RWPE1 (cell line): ENCODE data around the gene SLC49A4.

Experiments used
- CTCF ChIA-PET: fragments of 350-600 bp; sonication (Branson Sonifier 250); formaldehyde crosslinking; extraction: SDS; loops from one replicate; lab custom pipeline; 2021; lab: Yijun Ruan, JAX
- POLR2A ChIA-PET: fragments of 400-600 bp; formaldehyde crosslinking; extraction: SDS; loops from one replicate; lab custom pipeline; 2020; ENCODE audit warnings: antibody characterized with exemption; ENCODE audit not compliant: low non-redundant PET; lab: Yijun Ruan, JAX
- DNase-seq: peaks from one replicate; pipeline ENCODE4 v3.0.0; 2012; ENCODE audit warnings: low spot score
- H3K27ac ChIP-seq: fragments of 450-650 bp; 2 replicates; pipeline ENCODE4 v1.5.1; 2017
- TF ChIP-seq, protein P1 (sequence below): fragments of 450-650 bp; conservative IDR thresholded peaks from 2 replicates; pipeline ENCODE4 v1.5.1; 2017; ENCODE audit warnings: low read depth, mild to moderate bottlenecking

SLC49A4 gene

DNA sequence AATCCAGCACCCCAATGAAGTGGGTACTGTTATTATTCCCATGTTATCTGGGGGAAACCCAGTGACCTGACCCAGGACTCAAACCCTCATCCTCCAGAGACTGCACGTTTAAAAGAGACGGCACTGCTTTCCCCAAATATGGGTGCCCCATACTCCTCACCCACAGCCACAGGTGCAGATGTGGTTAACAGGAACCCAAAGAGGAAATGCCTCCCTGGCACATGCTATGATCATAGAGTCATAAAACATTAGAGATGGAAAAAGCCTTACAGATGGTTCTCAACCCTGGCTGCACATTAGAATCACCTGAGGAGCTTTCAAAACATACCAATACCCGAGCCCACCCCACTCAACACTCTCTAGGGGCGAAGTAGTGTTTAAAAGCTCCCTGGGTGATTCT lies 121.2 kb downstream of the SLC49A4 start:
- TF ChIP-seq, protein P1, sequence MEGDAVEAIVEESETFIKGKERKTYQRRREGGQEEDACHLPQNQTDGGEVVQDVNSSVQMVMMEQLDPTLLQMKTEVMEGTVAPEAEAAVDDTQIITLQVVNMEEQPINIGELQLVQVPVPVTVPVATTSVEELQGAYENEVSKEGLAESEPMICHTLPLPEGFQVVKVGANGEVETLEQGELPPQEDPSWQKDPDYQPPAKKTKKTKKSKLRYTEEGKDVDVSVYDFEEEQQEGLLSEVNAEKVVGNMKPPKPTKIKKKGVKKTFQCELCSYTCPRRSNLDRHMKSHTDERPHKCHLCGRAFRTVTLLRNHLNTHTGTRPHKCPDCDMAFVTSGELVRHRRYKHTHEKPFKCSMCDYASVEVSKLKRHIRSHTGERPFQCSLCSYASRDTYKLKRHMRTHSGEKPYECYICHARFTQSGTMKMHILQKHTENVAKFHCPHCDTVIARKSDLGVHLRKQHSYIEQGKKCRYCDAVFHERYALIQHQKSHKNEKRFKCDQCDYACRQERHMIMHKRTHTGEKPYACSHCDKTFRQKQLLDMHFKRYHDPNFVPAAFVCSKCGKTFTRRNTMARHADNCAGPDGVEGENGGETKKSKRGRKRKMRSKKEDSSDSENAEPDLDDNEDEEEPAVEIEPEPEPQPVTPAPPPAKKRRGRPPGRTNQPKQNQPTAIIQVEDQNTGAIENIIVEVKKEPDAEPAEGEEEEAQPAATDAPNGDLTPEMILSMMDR: no peak
- CTCF ChIA-PET: interaction anchor here (0.6 kb wide), 1 partner anchor 391 kb away, joined by 4 read pairs; no protein-coding TSS in a partner anchor
- no peak for DNase-seq
- POLR2A ChIA-PET: no interaction called here
- H3K27ac ChIP-seq: no peak overlapping the region

DNA sequence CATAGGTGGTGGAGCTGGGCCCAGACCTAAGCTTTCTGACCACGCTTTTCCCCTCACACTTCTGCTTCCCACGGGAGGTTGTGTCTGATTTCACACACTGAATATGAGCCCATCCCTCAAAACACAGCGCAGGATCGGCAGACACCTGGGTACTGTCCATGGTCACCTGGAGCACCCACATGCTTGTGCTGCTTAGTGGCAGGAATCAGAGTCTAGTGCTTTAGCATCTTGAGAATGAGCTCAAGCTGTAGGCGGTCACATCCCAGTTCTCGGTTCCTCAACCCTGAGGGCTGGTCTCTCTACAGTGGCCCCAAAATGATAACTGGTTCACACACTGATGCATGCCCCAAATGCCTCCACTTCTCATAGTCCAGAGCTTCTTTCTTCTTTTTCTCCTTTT lies 121.7 kb downstream of the SLC49A4 start:
- DNase-seq: no peak
- ChIA-PET CTCF (interaction anchor here (0.6 kb wide), 1 partner anchor 391 kb away, joined by 4 read pairs; no protein-coding TSS in a partner anchor), POLR2A (no interaction called here)
- TF ChIP-seq, protein P1: no peak
- H3K27ac ChIP-seq: no peak overlapping the region

DNA sequence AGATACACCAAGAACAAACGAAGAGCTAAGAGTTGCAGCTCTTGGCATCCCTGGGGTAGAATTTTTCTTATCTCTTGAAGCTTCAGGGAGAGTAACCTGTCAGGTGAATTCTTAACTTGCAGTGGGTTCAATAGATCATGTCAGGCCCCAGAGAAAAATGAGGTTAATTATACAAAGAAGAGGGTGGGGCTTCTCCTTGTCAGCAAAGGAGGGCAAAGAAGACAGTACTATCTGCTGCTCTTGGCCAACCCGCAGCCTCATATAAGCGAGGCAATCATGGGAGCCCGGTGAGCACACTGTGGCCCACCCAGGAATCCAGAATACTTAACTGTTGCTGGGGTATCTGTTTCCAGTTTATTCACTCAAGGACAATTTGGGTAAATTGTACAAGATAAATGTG lies 122.5 kb downstream of the SLC49A4 start:
- H3K27ac ChIP-seq: no peak overlapping the region
- no peak for DNase-seq
- ChIA-PET CTCF (no interaction called here), POLR2A (no interaction called here)
- TF ChIP-seq, protein P1: no peak

DNA sequence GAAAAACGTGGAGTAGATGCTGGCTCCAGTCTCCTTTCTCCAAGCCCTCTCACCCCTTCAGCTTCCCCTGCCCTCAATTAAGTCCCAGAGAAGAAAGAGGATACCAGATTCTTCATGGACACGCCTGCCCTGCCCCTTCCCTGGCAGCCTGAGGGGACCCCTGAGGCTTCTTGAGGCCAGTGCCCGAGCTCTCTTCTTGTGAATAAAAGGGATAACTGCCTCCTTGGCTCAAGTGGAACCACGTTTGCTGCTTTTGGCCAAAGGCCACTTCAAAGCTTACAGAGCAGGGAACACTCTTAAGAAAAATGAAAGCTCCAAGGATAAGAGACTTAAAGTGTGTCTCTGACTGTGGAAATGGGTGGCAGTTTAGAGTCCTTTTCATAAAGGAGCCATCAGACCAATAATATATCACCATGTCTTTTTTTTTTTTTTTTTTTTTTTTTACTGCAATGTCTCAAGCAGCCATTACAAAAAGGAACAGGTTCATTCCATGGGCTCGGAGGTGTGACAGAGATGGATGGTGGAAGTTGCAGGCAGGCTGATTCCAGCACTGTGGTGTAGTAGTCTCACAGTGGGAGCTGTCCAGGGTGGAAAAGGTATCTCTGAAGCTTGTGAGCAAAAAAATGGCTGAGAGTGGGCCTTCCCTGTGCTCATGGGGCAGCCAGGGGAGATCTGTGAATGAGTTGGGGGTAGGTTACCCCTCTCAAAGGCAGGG lies 123.9 kb downstream of the SLC49A4 start:
- ChIA-PET CTCF (interaction anchor here (0.6 to 0.9 kb wide), 3 partner anchors 90 to 1849 kb away, joined by 3 read pairs; no protein-coding TSS in a partner anchor), POLR2A (no interaction called here)
- DNase-seq: no peak
- no peak overlapping the region for H3K27ac ChIP-seq
- TF ChIP-seq, protein P1: no peak

DNA sequence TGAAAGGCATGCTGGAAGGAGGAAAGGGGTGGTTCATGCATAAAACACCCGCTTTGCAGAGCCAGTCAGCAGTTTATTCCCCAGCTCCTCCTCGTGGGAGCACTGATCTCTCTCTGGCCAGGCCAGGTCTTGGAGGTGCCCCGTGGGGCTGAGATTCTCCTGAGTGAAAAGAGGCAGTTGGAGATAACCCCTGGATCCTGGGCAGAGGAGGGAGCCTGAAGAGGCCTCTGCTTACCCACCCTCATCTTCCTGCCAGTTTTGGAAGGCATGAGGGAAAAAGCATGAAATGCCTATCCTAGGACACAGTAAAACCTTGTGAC lies 124.4 kb downstream of the SLC49A4 start:
- TF ChIP-seq, protein P1: no peak
- CTCF ChIA-PET: interaction anchor here (0.9 kb wide), 2 partner anchors 89 to 630 kb away, joined by 3 read pairs; no protein-coding TSS in a partner anchor
- POLR2A ChIA-PET: no interaction called here
- no peak overlapping the region for H3K27ac ChIP-seq
- DNase-seq: no peak

DNA sequence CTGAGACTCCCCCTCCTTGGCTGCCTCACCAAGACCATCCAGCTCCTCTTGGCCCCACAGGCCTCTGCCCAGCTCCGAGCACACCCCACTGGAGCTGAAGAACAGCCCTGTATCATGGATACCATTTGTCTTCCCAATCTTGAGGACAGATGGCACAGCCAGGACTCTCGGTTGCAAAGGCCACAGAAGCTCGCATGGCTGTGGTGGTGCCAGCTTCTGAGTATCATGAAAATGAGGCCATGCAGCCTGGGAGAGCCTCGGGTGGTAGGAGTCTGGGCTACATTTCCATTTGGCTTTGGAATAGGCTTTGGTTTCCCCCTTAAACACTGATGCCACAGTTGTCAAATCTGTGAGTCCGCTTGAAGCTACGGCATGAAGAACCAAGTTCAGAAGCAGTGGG lies 126.1 kb downstream of the SLC49A4 start:
- TF ChIP-seq, protein P1: no peak
- no peak overlapping the region for H3K27ac ChIP-seq
- no peak for DNase-seq
- CTCF ChIA-PET: interaction anchor here (0.5 kb wide), 1 partner anchor 371 kb away, joined by 5 read pairs; no protein-coding TSS in a partner anchor
- POLR2A ChIA-PET: no interaction called here
